ENCODE measurements around the gene TXLNB.

DNA sequence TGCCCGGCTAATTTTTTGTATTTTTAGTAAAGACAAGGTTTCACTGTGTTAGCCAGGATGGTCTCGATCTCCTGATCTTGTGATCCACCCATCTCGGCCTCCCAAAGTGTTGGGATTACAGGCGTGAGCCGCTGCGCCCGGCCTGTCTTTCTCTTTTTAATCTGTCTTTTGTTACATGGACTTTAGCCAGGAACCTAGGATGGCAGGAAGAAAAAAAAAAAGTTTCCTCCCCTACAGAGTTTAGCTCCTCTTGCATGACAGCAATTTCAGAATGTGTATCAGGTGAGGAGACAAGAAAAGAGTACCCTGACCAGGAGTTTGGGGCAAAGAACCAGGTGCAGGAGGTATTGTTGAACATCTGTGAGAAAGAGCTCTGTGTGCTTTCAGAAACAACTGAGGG lies 21.4 kb upstream of the TXLNB start:
- TF ChIP-seq, protein P1, sequence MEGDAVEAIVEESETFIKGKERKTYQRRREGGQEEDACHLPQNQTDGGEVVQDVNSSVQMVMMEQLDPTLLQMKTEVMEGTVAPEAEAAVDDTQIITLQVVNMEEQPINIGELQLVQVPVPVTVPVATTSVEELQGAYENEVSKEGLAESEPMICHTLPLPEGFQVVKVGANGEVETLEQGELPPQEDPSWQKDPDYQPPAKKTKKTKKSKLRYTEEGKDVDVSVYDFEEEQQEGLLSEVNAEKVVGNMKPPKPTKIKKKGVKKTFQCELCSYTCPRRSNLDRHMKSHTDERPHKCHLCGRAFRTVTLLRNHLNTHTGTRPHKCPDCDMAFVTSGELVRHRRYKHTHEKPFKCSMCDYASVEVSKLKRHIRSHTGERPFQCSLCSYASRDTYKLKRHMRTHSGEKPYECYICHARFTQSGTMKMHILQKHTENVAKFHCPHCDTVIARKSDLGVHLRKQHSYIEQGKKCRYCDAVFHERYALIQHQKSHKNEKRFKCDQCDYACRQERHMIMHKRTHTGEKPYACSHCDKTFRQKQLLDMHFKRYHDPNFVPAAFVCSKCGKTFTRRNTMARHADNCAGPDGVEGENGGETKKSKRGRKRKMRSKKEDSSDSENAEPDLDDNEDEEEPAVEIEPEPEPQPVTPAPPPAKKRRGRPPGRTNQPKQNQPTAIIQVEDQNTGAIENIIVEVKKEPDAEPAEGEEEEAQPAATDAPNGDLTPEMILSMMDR (IDR thresholded peaks at IDR 0.05): no peak
- TF ChIP-seq POLR2AphosphoS5 (IDR thresholded peaks at IDR 0.05): no peak

All from prostate gland (tissue), 2 donors.